ENCODE measurements around the gene DENND1A.

DNA sequence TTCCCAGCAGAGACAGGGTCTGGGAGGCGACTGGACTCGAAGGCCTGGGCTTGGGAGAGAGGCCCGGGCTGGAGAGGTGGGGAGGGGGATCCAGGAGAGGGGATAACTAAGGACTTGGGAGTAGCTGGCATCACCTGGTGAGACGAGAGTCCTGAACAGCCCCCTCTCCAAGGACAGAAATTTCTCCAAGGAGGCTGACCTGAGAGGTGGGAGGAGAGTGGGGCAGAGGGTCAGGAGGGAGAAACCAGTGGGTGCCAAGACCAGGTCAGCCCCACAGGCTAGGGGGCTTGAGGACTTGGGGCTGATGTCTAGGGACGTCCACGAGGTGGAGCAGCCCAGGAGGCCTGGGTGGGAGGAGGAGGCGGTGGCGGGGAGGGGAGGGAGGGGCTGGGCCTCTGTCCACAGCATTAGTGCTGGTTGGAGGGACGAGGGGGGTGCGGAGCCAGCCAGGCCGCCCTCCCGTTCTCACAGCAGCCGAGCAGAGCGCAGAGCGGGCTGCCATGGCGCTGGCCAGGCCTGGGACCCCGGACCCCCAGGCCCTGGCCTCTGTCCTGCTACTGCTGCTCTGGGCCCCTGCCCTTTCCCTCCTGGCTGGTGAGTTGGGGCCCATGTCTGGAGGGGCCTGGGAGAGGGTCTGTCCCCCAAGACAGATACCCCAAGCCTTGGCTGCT lies 574.0 kb downstream of the DENND1A start, which contains the start of gene CRB2:
- TF ChIP-seq SUZ12 (IDR thresholded peaks at IDR 0.05; ENCODE audit: extremely low read depth, insufficient read depth, insufficient read length) (no peak), YY1 (IDR thresholded peaks at IDR 0.05; ENCODE audit: insufficient read depth, insufficient read length) (no peak), ZNF274 (IDR thresholded peaks at IDR 0.05; ENCODE audit: low read depth, low read length) (no peak)

All from NT2/D1 (cell line).